Neural cell (in vitro differentiated cells): ENCODE measurements around the gene AP1M2. TPM values are rescaled to one million over a fixed set of nuclear protein-coding genes. Genes with fewer than 3 reads are reported as not detected.

Source experiments
- H2AFZ ChIP-seq: fragments of 200-600, 300-800 bp; sonication (generic), shearing (Covaris generic); 2 replicates; pipeline ENCODE4 v1.6.0; 2014; ENCODE audit warnings: low read depth, mild to moderate bottlenecking, antibody characterized with exemption, low read length, moderate library complexity
- H3F3A ChIP-seq: fragments of 200-600 bp; shearing (Covaris generic); 2 replicates; pipeline ENCODE4 v1.6.1; 2016; ENCODE audit warnings: mild to moderate bottlenecking, moderate library complexity, mixed read lengths, antibody characterized with exemption, low read length; ENCODE audit not compliant: insufficient read depth, poor library complexity, severe bottlenecking
- H3K27ac ChIP-seq: fragments of 200-600, 300-800 bp; sonication (generic), shearing (Covaris generic); 2 replicates; pipeline ENCODE4 v1.5.1; 2014; ENCODE audit warnings: mild to moderate bottlenecking, low read length, moderate library complexity
- H3K27me3 ChIP-seq: fragments of 300-800, 200-600 bp; sonication (generic), shearing (Covaris generic); 2 replicates; pipeline ENCODE4 v1.6.0; 2014; ENCODE audit warnings: mild to moderate bottlenecking, low read depth, low read length, moderate library complexity; ENCODE audit not compliant: insufficient read depth
- H3K36me3 ChIP-seq: fragments of 300-800, 200-600 bp; sonication (generic), shearing (Covaris generic); 2 replicates; pipeline ENCODE4 v1.5.1; 2014; ENCODE audit warnings: mild to moderate bottlenecking, antibody characterized with exemption, low read length, moderate library complexity; ENCODE audit not compliant: insufficient read depth
- H3K4me2 ChIP-seq: fragments of 300-800, 200-600 bp; sonication (generic), shearing (Covaris generic); 2 replicates; pipeline ENCODE4 v1.6.0; 2014; ENCODE audit warnings: mild to moderate bottlenecking, low read length
- H3K4me3 ChIP-seq: fragments of 300-800, 200-600 bp; sonication (generic), shearing (Covaris generic); 2 replicates; pipeline ENCODE4 v1.5.1; 2014; ENCODE audit warnings: mild to moderate bottlenecking, low read length, moderate library complexity
- H3K79me2 ChIP-seq: fragments of 200-600 bp; shearing (Covaris generic); replicated peaks from 2 replicates; pipeline ENCODE4 v1.6.0; 2014; ENCODE audit warnings: mild to moderate bottlenecking, low read length, moderate library complexity; ENCODE audit not compliant: insufficient read depth
- H3K9ac ChIP-seq: fragments of 300-800, 200-600 bp; sonication (generic), shearing (Covaris generic); 2 replicates; pipeline ENCODE4 v1.6.1; 2016; ENCODE audit warnings: mild to moderate bottlenecking, low read length, mixed read lengths
- H3K9me2 ChIP-seq: fragments of 200-600 bp; shearing (Covaris generic); 2 replicates; pipeline ENCODE4 v1.6.1; 2016; ENCODE audit warnings: mild to moderate bottlenecking, low read length, mixed read lengths; ENCODE audit not compliant: insufficient read depth
- H3K9me3 ChIP-seq: fragments of 200-600, 300-800 bp; sonication (generic), shearing (Covaris generic); 2 replicates; pipeline ENCODE4 v1.6.1; 2016; ENCODE audit warnings: mild to moderate bottlenecking, mixed run types, low read length, moderate library complexity, mixed read lengths
- H4K20me1 ChIP-seq: fragments of 200-600 bp; shearing (Covaris generic); 2 replicates; pipeline ENCODE4 v1.6.1; 2016; ENCODE audit warnings: mild to moderate bottlenecking, mixed run types; ENCODE audit not compliant: insufficient read depth
- EP300 ChIP-seq: fragments of 450-650 bp; conservative IDR thresholded peaks from 2 replicates; pipeline ENCODE4 v1.6.1; 2014; ENCODE audit warnings: antibody characterized with exemption, mild to moderate bottlenecking, moderate library complexity; ENCODE audit not compliant: poor library complexity, severe bottlenecking
- EZH2 ChIP-seq: fragments of 200-600, 300-800 bp; shearing (Covaris generic), sonication (generic); IDR thresholded peaks from 2 replicates; pipeline ENCODE4 v1.6.1; 2014; ENCODE audit warnings: antibody characterized with exemption, low read length, borderline replicate concordance, mild to moderate bottlenecking; ENCODE audit not compliant: insufficient read depth, poor library complexity, severe bottlenecking
- MXI1 ChIP-seq: fragments of 450-650 bp; conservative IDR thresholded peaks from 2 replicates; pipeline ENCODE4 v1.6.1; 2014; ENCODE audit warnings: antibody characterized with exemption, mild to moderate bottlenecking; ENCODE audit not compliant: poor library complexity, severe bottlenecking
- POLR2AphosphoS5 ChIP-seq: IDR thresholded peaks from 2 replicates; pipeline ENCODE4 v1.6.1; 2012
- RAD21 ChIP-seq: fragments of 450-650 bp; conservative IDR thresholded peaks from 2 replicates; pipeline ENCODE4 v1.6.1; 2014; ENCODE audit warnings: antibody characterized with exemption, mild to moderate bottlenecking, moderate library complexity
- SMC3 ChIP-seq: fragments of 450-650 bp; conservative IDR thresholded peaks from 2 replicates; pipeline ENCODE4 v1.6.1; 2014; ENCODE audit warnings: antibody characterized with exemption, mild to moderate bottlenecking, moderate library complexity; ENCODE audit not compliant: poor library complexity
- TAF1 ChIP-seq: IDR thresholded peaks from 2 replicates; pipeline ENCODE4 v1.6.1; 2012; ENCODE audit warnings: low read depth
- polyA plus RNA-seq: library from polyadenylated mRNA; depleted of rRNA; stranded (reverse); fragments of >200 nt; gene quantifications from 2 replicates; pipeline ENCODE4 v1.2.3, GENCODE V29; 2014
- TF ChIP-seq, protein P1 (sequence below): IDR thresholded peaks from 2 replicates; pipeline ENCODE4 v1.6.1; 2012; ENCODE audit warnings: borderline replicate concordance
- TF ChIP-seq, protein P2 (sequence below): fragments of 450-650 bp; IDR thresholded peaks from 2 replicates; pipeline ENCODE4 v1.5.1; 2014; ENCODE audit warnings: antibody characterized with exemption, mild to moderate bottlenecking, moderate library complexity; ENCODE audit not compliant: poor library complexity, severe bottlenecking

The AP1M2 gene
- polyA plus RNA-seq, 1 donor from 2014 or later, result 0.38 TPM

DNA sequence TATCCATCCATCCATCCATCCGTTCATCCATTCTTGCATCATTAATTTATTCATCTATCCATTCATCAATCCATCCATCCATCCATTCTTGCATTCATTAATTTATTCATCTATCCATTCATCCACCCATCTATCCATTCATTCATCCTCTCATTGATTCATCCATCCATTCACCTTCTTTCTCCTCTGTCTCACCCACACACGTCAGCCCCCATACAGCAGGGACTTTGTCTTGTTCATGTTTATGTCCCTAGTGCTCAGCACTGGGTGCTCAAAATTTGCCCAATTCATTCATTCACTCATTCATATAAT lies 683 bp upstream of the AP1M2 start:
- no peak for TF ChIP-seq EP300
- TF ChIP-seq MXI1, result no peak
- no peak for TF ChIP-seq POLR2AphosphoS5
- TF ChIP-seq TAF1, result no peak
- TF ChIP-seq, protein P1, sequence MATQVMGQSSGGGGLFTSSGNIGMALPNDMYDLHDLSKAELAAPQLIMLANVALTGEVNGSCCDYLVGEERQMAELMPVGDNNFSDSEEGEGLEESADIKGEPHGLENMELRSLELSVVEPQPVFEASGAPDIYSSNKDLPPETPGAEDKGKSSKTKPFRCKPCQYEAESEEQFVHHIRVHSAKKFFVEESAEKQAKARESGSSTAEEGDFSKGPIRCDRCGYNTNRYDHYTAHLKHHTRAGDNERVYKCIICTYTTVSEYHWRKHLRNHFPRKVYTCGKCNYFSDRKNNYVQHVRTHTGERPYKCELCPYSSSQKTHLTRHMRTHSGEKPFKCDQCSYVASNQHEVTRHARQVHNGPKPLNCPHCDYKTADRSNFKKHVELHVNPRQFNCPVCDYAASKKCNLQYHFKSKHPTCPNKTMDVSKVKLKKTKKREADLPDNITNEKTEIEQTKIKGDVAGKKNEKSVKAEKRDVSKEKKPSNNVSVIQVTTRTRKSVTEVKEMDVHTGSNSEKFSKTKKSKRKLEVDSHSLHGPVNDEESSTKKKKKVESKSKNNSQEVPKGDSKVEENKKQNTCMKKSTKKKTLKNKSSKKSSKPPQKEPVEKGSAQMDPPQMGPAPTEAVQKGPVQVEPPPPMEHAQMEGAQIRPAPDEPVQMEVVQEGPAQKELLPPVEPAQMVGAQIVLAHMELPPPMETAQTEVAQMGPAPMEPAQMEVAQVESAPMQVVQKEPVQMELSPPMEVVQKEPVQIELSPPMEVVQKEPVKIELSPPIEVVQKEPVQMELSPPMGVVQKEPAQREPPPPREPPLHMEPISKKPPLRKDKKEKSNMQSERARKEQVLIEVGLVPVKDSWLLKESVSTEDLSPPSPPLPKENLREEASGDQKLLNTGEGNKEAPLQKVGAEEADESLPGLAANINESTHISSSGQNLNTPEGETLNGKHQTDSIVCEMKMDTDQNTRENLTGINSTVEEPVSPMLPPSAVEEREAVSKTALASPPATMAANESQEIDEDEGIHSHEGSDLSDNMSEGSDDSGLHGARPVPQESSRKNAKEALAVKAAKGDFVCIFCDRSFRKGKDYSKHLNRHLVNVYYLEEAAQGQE, result no peak
- TF ChIP-seq, protein P2, sequence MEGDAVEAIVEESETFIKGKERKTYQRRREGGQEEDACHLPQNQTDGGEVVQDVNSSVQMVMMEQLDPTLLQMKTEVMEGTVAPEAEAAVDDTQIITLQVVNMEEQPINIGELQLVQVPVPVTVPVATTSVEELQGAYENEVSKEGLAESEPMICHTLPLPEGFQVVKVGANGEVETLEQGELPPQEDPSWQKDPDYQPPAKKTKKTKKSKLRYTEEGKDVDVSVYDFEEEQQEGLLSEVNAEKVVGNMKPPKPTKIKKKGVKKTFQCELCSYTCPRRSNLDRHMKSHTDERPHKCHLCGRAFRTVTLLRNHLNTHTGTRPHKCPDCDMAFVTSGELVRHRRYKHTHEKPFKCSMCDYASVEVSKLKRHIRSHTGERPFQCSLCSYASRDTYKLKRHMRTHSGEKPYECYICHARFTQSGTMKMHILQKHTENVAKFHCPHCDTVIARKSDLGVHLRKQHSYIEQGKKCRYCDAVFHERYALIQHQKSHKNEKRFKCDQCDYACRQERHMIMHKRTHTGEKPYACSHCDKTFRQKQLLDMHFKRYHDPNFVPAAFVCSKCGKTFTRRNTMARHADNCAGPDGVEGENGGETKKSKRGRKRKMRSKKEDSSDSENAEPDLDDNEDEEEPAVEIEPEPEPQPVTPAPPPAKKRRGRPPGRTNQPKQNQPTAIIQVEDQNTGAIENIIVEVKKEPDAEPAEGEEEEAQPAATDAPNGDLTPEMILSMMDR, result no peak
- no peak for TF ChIP-seq RAD21
- TF ChIP-seq SMC3, result no peak
- no peak for TF ChIP-seq EZH2
- no peak overlapping the region for H3K4me2 ChIP-seq

DNA sequence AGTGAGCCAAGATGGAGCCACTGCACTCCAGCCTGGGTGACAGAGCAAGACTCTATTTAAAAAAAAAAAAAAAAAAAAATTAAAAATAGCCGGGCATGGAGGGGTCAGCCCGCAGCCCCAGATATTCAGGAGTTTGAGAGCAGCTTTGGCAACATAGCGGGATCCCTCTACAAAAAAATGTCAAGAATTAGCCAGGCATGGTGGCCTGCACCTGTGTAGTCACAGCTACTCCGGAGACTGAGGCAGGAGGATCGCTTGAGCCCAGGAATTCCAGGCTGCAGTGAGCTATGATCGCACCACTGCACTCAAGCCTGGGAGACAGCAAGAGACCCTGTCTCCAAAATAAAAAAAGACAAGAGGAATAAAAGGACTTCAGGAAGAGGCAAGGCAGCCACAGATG lies 716 bp downstream of the AP1M2 start:
- H3K4me2 ChIP-seq, result no peak overlapping the region
- no peaks in the 10 kb centered on the region for H3K36me3 ChIP-seq
- H3K27me3 ChIP-seq, result peaks cover 29% of the 10 kb centered on the region
- H3K9ac ChIP-seq, result no peak overlapping the region
- TF ChIP-seq RAD21 (no peak), SMC3 (no peak), EZH2 (no peak), EP300 (no peak), MXI1 (no peak), TAF1 (no peak), POLR2AphosphoS5 (no peak)
- TF ChIP-seq, protein P1, result no peak
- TF ChIP-seq, protein P2, result no peak
- no peaks in the 10 kb centered on the region for H3K79me2 ChIP-seq
- no peak overlapping the region for H3K4me3 ChIP-seq
- no peaks in the 10 kb centered on the region for H3K9me2 ChIP-seq
- no peaks in the 10 kb centered on the region for H3K9me3 ChIP-seq
- H4K20me1 ChIP-seq, result no peaks in the 10 kb centered on the region
- no peaks in the 10 kb centered on the region for H3F3A ChIP-seq
- no peak overlapping the region for H3K27ac ChIP-seq
- H2AFZ ChIP-seq, result no peak overlapping the region

More for the DNA sequence above, 683 bp upstream of the AP1M2 start:
- H2AFZ ChIP-seq, result no peak overlapping the region
- H3K9ac ChIP-seq, result no peak overlapping the region
- no peaks in the 10 kb centered on the region for H3K9me3 ChIP-seq
- no peaks in the 10 kb centered on the region for H3K79me2 ChIP-seq
- H4K20me1 ChIP-seq, result no peaks in the 10 kb centered on the region
- H3K4me3 ChIP-seq, result no peak overlapping the region
- no peaks in the 10 kb centered on the region for H3K36me3 ChIP-seq
- peaks cover 29% of the 10 kb centered on the region for H3K27me3 ChIP-seq
- no peaks in the 10 kb centered on the region for H3K9me2 ChIP-seq
- no peak overlapping the region for H3K27ac ChIP-seq
- H3F3A ChIP-seq, result no peaks in the 10 kb centered on the region
